ENCODE results near the gene ARPC3.

DNA sequence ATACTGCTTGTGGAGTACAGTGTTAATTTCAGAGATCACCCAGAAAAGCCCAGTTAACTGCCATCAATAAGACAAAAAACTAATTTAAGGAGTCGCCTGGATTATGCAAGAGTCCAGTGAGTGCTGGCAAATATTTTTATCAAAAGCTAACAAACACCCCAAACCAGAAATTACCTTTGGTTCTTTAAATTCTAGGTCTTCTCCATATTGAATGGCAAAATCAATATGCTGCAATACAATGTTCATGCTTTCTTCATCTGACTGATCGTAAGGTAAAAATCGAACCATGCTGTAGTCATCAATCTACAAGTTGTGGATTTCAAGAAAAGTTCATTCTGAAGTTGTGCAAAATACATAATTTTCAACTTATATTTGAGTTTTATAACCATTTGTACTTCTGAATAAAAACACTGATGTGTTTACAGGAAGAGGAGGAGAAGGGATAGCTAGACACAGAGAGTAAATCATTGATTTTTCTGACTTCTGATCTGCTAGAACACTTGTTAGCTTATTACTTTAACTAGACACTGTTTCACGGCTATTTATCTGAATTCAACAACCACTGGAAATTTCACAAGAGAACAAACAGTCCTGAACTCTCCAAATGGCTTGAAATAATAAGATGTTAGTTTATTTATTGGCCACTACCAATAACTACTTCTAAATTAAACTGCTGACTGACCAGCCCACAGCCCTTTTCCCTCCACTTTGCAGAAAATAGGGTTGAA, 3.6 kb upstream of the ARPC3 start:
- TF ChIP-seq TAF1 (IDR thresholded peaks at IDR 0.05; ENCODE audit: borderline replicate concordance, low read depth, low read length) (no peak), POLR2A (IDR thresholded peaks at IDR 0.05; ENCODE audit: low read depth, low read length) (no peak), POLR2AphosphoS5 (IDR thresholded peaks at IDR 0.05; ENCODE audit: low read depth, low read length) (no peak)

Data from GM12892 (cell line).